Parathyroid adenoma (tissue), 2 donors: Measurements from ENCODE around the gene IGF1R.

Experiments used
- H2AFZ ChIP-seq: fragments of 300-600 bp; sonication (generic); one replicate; pipeline ENCODE4 v1.7.0; 2017; ENCODE audit warnings: antibody characterized with exemption, mild to moderate bottlenecking
- H3K27ac ChIP-seq: fragments of 300-600 bp; sonication (generic); one replicate; pipeline ENCODE4 v1.7.0; 2017
- H3K27me3 ChIP-seq: fragments of 300-600 bp; sonication (generic); one replicate; pipeline ENCODE4 v1.7.0; 2017; ENCODE audit warnings: low read length; ENCODE audit not compliant: control insufficient read depth, insufficient read depth
- H3K36me3 ChIP-seq: fragments of 300-600 bp; sonication (generic); one replicate; pipeline ENCODE4 v1.7.0; 2017; ENCODE audit warnings: low read length; ENCODE audit not compliant: control insufficient read depth, insufficient read depth
- H3K4me1 ChIP-seq: fragments of 300-600 bp; sonication (generic); one replicate; pipeline ENCODE4 v1.7.0; 2017; ENCODE audit warnings: control low read depth
- H3K4me2 ChIP-seq: fragments of 300-600 bp; sonication (generic); one replicate; pipeline ENCODE4 v1.7.0; 2017; ENCODE audit warnings: low read length
- H3K4me3 ChIP-seq: fragments of 300-600 bp; sonication (generic); one replicate; pipeline ENCODE4 v1.7.0; 2017; ENCODE audit warnings: low read depth, low read length
- H3K79me2 ChIP-seq: fragments of 300-600 bp; sonication (generic); one replicate; pipeline ENCODE4 v1.7.0; 2017; ENCODE audit warnings: control low read depth
- H3K9ac ChIP-seq: fragments of 300-600 bp; sonication (generic); one replicate; pipeline ENCODE4 v1.7.0; 2017; ENCODE audit warnings: mild to moderate bottlenecking
- H3K9me3 ChIP-seq: fragments of 300-600 bp; sonication (generic); one replicate; pipeline ENCODE4 v1.7.0; 2017; ENCODE audit warnings: low read length; ENCODE audit not compliant: control insufficient read depth
- TF ChIP-seq, protein P1 (sequence below): fragments of 300-600 bp; sonication (generic); IDR thresholded peaks from one replicate; pipeline ENCODE4 v1.7.0; 2017; ENCODE audit warnings: antibody characterized with exemption, mild to moderate bottlenecking
- donor health status: primary hyperparathyroidism.

IGF1R gene

DNA sequence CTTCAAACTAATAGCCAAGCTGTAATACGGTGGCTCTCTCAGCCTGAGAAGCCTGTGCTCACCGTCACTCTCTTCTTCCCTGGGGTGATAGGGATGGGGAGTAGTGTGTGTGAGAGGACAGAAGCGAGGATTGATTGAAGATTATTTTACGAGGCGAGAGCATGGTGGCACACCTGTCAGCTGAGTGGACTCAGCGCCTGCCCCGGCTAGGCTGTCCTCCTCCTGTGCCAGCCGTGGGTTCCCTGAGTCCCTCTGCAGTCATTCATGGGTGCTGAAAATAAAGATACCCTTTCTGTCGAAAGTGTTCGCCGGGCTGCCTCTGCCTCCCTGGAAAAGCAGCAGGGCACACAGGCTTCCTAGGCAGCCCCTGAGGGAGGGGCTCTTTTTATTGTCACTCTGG, 235.1 kb downstream of the IGF1R start:
- no peaks in the 10 kb centered on the region for H3K36me3 ChIP-seq
- peaks cover 7% of the 10 kb centered on the region for H3K4me1 ChIP-seq
- no peak overlapping the region for H3K9ac ChIP-seq
- no peak overlapping the region for H3K4me3 ChIP-seq
- H3K79me2 ChIP-seq: peaks cover 2% of the 10 kb centered on the region
- H3K27me3 ChIP-seq: no peaks in the 10 kb centered on the region
- no peaks in the 10 kb centered on the region for H3K9me3 ChIP-seq
- H3K27ac ChIP-seq: no peak overlapping the region
- H3K4me2 ChIP-seq: no peak overlapping the region
- H2AFZ ChIP-seq: no peak overlapping the region
- TF ChIP-seq, protein P1, sequence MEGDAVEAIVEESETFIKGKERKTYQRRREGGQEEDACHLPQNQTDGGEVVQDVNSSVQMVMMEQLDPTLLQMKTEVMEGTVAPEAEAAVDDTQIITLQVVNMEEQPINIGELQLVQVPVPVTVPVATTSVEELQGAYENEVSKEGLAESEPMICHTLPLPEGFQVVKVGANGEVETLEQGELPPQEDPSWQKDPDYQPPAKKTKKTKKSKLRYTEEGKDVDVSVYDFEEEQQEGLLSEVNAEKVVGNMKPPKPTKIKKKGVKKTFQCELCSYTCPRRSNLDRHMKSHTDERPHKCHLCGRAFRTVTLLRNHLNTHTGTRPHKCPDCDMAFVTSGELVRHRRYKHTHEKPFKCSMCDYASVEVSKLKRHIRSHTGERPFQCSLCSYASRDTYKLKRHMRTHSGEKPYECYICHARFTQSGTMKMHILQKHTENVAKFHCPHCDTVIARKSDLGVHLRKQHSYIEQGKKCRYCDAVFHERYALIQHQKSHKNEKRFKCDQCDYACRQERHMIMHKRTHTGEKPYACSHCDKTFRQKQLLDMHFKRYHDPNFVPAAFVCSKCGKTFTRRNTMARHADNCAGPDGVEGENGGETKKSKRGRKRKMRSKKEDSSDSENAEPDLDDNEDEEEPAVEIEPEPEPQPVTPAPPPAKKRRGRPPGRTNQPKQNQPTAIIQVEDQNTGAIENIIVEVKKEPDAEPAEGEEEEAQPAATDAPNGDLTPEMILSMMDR: no peak

DNA sequence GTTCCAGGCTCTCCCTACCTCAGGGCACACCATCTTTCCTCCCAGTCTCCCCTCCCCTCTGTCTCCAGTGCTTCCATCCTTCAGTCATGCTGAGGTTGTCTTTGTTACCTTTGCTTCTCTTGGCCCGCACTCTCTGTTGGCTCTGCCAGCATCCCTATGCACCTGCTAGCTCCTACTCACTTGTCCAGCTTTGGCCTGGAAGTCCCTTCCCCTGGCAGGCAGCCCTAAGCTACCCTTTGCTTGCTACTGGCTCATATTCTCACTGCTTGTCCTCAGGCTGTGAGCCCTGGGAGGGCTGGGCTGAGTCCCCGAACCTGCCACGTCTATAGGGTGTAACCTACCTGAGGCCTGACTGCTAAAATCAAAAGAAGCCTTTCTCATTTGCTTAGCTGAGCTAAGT, 236.6 kb downstream of the IGF1R start:
- peaks cover 7% of the 10 kb centered on the region for H3K4me1 ChIP-seq
- TF ChIP-seq, protein P1: no peak
- H3K4me3 ChIP-seq: no peak overlapping the region
- H2AFZ ChIP-seq: no peak overlapping the region
- H3K4me2 ChIP-seq: no peak overlapping the region
- no peak overlapping the region for H3K27ac ChIP-seq
- no peaks in the 10 kb centered on the region for H3K9me3 ChIP-seq
- H3K27me3 ChIP-seq: no peaks in the 10 kb centered on the region
- H3K9ac ChIP-seq: no peak overlapping the region
- H3K79me2 ChIP-seq: peaks cover 2% of the 10 kb centered on the region
- H3K36me3 ChIP-seq: no peaks in the 10 kb centered on the region

GRCh38 chr15:98887976-98888375, 239.6 kb downstream of the IGF1R start:
- Histone ChIP-seq H3K79me2 (no peaks in the 10 kb centered on the region), H2AFZ (no peak overlapping the region), H3K27ac (no peak overlapping the region), H3K4me2 (no peak overlapping the region), H3K27me3 (no peaks in the 10 kb centered on the region), H3K9me3 (no peaks in the 10 kb centered on the region), H3K36me3 (no peaks in the 10 kb centered on the region), H3K4me1 (peaks cover 3% of the 10 kb centered on the region), H3K9ac (no peak overlapping the region), H3K4me3 (no peak overlapping the region)
- TF ChIP-seq, protein P1: no peak

GRCh38 chr15:98888820-98889479, 240.6 kb downstream of the IGF1R start:
- Histone ChIP-seq H2AFZ (no peak overlapping the region), H3K27ac (no peak overlapping the region), H3K79me2 (no peaks in the 10 kb centered on the region), H3K4me3 (no peak overlapping the region), H3K4me2 (no peak overlapping the region), H3K9me3 (no peaks in the 10 kb centered on the region), H3K27me3 (no peaks in the 10 kb centered on the region), H3K9ac (no peak overlapping the region), H3K4me1 (peaks cover 3% of the 10 kb centered on the region), H3K36me3 (no peaks in the 10 kb centered on the region)
- TF ChIP-seq, protein P1: no peak
